Stimulated activated CD4-positive, alpha-beta T cell treated with anti-CD3 and anti-CD28 coated beads, TNF-alpha, amount 100 ng/mL, for 48 hours (primary cell): ENCODE measurements around the gene GOLGA1.

Experiments
- DNase-seq, 3 donors: peaks; one replicate each; pipeline ENCODE4 v3.0.0-alpha.2; 2020; ENCODE audit warnings: low read depth in 3 of 3

The GOLGA1 gene

GRCh38 chr9:124882231-124882630 lies 58.7 kb downstream of the GOLGA1 start:
- no peak for DNase-seq

- no peak for DNase-seq
Observed at GRCh38 chr9:124881138-124881743, 59.6 kb downstream of the GOLGA1 start.

- DNase-seq = no peak
Observed at GRCh38 chr9:124880501-124880900, 60.4 kb downstream of the GOLGA1 start.

- no peak for DNase-seq
Observed at GRCh38 chr9:124879226-124879625, 61.7 kb downstream of the GOLGA1 start.

- no peak for DNase-seq
Observed at GRCh38 chr9:124878518-124878917, 62.4 kb downstream of the GOLGA1 start.

GRCh38 chr9:124878021-124878420 lies 62.9 kb downstream of the GOLGA1 start:
- DNase-seq = no peak

GRCh38 chr9:124877021-124877782 lies 63.7 kb downstream of the GOLGA1 start:
- no peak for DNase-seq

GRCh38 chr9:124875501-124875900 lies 65.4 kb downstream of the GOLGA1 start:
- no peak for DNase-seq

- no peak for DNase-seq
Observed at GRCh38 chr9:124873664-124874063, 67.2 kb downstream of the GOLGA1 start.

GRCh38 chr9:124871156-124871561 lies 69.7 kb downstream of the GOLGA1 start:
- no peak for DNase-seq

GRCh38 chr9:124870723-124871122 lies 70.2 kb downstream of the GOLGA1 start:
- DNase-seq = no peak

- peak; percentile 79 to 88 (median 84) for DNase-seq
Observed at GRCh38 chr9:124869986-124870560, 70.8 kb downstream of the GOLGA1 start.

GRCh38 chr9:124869466-124869985 lies 71.4 kb downstream of the GOLGA1 start:
- DNase-seq = no peak

GRCh38 chr9:124868511-124869465 lies 72.1 kb downstream of the GOLGA1 start:
- peak; percentile 87 to 93 (median 88) for DNase-seq

- DNase-seq = no peak
Observed at GRCh38 chr9:124863371-124863871, 77.5 kb downstream of the GOLGA1 start.

GRCh38 chr9:124861342-124862229 lies 79.3 kb downstream of the GOLGA1 start, which contains the start of the genes ARPC5L and RPL35:
Gene ARPC5L, plus strand, starts transcription at chr9:124862130. Its CDS starts 7,161 bp downstream, at chr9:124869291.
Gene RPL35, minus strand, starts transcription at chr9:124861957. Its CDS starts 45 bp downstream, at chr9:124861912.
- peak; percentile 91 to 96 (median 93) for DNase-seq

GRCh38 chr9:124860582-124861341 lies 80.1 kb downstream of the GOLGA1 start:
- no peak for DNase-seq

- DNase-seq = no peak
Observed at GRCh38 chr9:124859803-124860581, 80.9 kb downstream of the GOLGA1 start.
